HFF-Myc (cell line): ENCODE data around the gene TPRA1.
A peak's percentile ranks its signal among the peaks of the same experiment; 100 is the strongest.

Source experiments
- DNase-seq: peaks from one replicate; pipeline ENCODE4 v3.0.0-alpha.2; 2011; ENCODE audit warnings: low read depth; ENCODE audit errors: extremely low read depth
- H3K4me3 ChIP-seq: replicated peaks from 2 replicates; pipeline ENCODE4 v1.5.1; 2011; ENCODE audit warnings: low read depth, mild to moderate bottlenecking, control low read depth, low read length
- CTCF ChIP-seq: IDR thresholded peaks from 2 replicates; pipeline ENCODE4 v1.5.1; 2012; ENCODE audit warnings: mild to moderate bottlenecking, low read depth, low read length, control low read depth; ENCODE audit errors: missing control alignments

TPRA1 gene

GRCh38 chr3:127550468-127551157 lies 39.9 kb downstream of the TPRA1 start:
- H3K4me3 ChIP-seq, result no peak overlapping the region
- no peak for TF ChIP-seq CTCF
- DNase-seq, result no peak

- TF ChIP-seq CTCF, result no peak
- no peak overlapping the region for H3K4me3 ChIP-seq
- DNase-seq, result no peak
These were observed 40.6 kb downstream of the TPRA1 start for GRCh38 chr3:127549826-127550467.

- H3K4me3 ChIP-seq, result peak overlapping the region; percentile 35
- TF ChIP-seq CTCF, result peak; percentile 58
- no peak for DNase-seq
These were observed 42.5 kb downstream of the TPRA1 start for GRCh38 chr3:127547761-127548605.

- no peak for DNase-seq
- H3K4me3 ChIP-seq, result peak overlapping the region; percentile 13; the same call in 1 of the 2 replicates
- TF ChIP-seq CTCF, result no peak
These were observed 43.4 kb downstream of the TPRA1 start for GRCh38 chr3:127546970-127547733.

- no peak for DNase-seq
- H3K4me3 ChIP-seq, result no peak overlapping the region
- no peak for TF ChIP-seq CTCF
These were observed 44.0 kb downstream of the TPRA1 start for GRCh38 chr3:127546554-127546953.

GRCh38 chr3:127545711-127546457 lies 44.6 kb downstream of the TPRA1 start:
- DNase-seq, result no peak
- no peak for TF ChIP-seq CTCF
- no peak overlapping the region for H3K4me3 ChIP-seq
